ENCODE results near the gene HSDL1. TPM values are rescaled to one million over a fixed set of nuclear protein-coding genes. Genes with fewer than 3 reads are reported as not detected.

HSDL1 gene
- total and polyA plus RNA-seq, 2 of the 8 experiments (the other 6 are each of a cell fraction or from before 2014, with no cell fraction given): 25.0 to 55.7 TPM

DNA sequence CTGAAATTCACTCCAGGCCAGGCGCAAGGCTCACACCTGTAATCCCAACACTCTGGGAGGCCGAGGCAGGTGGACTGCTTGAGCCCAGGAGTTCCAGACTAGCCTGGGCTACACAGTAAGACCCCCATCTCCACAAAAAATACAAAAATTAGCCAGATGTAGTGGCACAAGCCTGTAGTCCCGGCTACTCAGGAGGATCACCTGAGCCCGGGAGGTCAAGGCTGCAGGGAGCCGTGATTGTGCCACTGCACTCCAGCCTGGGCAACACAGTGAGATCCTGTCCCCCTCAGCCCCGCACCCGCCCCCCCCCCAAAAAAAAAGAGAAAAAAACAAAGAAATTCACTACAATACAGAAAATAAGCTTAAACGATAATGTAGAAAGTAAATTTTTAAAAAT lies 59.7 kb downstream of the HSDL1 start:
- Histone ChIP-seq H4K20me1 (replicated peaks in 1 of 2; ENCODE audit: control insufficient read depth in 1 of 2, insufficient read depth in 2 of 2, low read length in 2 of 2) (peaks cover 0 to 8% of the 10 kb centered on the region in 2 experiments), H3K27ac (ENCODE audit: low read depth, low read length) (no peak overlapping the region), H3K4me3 (ENCODE audit: extremely low read depth in 1 of 4, insufficient read depth in 2 of 4, low read depth in 3 of 4, low read length in 4 of 4) (no peak overlapping the region), H3K4me1 (replicated peaks in 1 of 4; ENCODE audit: control insufficient read depth in 3 of 4, insufficient read depth in 4 of 4, low read length in 3 of 4) (no peaks in the 10 kb centered on the region), H4K5ac (ENCODE audit: insufficient read length, low read depth, low read length) (no peak overlapping the region), H4K91ac (replicated peaks; ENCODE audit: insufficient read length, low read length) (no peak overlapping the region), H3K36me3 (ENCODE audit: control insufficient read depth in 2 of 4, insufficient read depth in 4 of 4, low read length in 3 of 4) (peaks cover 18 to 60% (median 42%) of the 10 kb centered on the region in 4 experiments; a peak in 7 of 8 replicates), H3K14ac (ENCODE audit: insufficient read length) (no peak overlapping the region), H2BK120ac (replicated peaks; ENCODE audit: low read depth, low read length) (no peak overlapping the region), H2BK5ac (ENCODE audit: low read depth, low read length) (no peak overlapping the region), H3K18ac (ENCODE audit: extremely low read depth, low read length) (no peak overlapping the region), H3K56ac (replicated peaks; ENCODE audit: insufficient read length, low read depth, low read length) (no peak overlapping the region), H2BK12ac (ENCODE audit: low read depth, low read length) (no peak overlapping the region), H3K23me2 (ENCODE audit: low read depth, low read length) (no peaks in the 10 kb centered on the region), H3K23ac (ENCODE audit: insufficient read length) (no peak overlapping the region), H2BK15ac (ENCODE audit: low read length) (no peak overlapping the region), H4K8ac (ENCODE audit: extremely low read depth, insufficient read depth, low read length) (no peak overlapping the region), H2AFZ (ENCODE audit: low read length) (no peak overlapping the region), H3K9ac (replicated peaks in 1 of 4; ENCODE audit: extremely low read depth in 1 of 4, low read depth in 3 of 4, low read length in 3 of 4) (no peak overlapping the region), H3K9me3 (ENCODE audit: insufficient read depth in 2 of 2, low read depth in 1 of 2, low read length in 1 of 2) (no peaks in the 10 kb centered on the region), H3K4ac (replicated peaks; ENCODE audit: insufficient read length, low read depth, low read length) (no peak overlapping the region), H3K79me2 (ENCODE audit: control insufficient read depth in 1 of 2, insufficient read depth in 2 of 2, low read length in 2 of 2) (no peaks in the 10 kb centered on the region), H3K79me1 (ENCODE audit: low read depth, low read length) (no peaks in the 10 kb centered on the region; the same call in 1 of the 2 replicates), H3K27me3 (replicated peaks in 1 of 4; ENCODE audit: control insufficient read depth in 3 of 4, extremely low read depth in 1 of 4, insufficient read depth in 3 of 4, low read length in 3 of 4) (no peaks in the 10 kb centered on the region), H3K4me2 (ENCODE audit: insufficient read depth in 1 of 2, low read depth in 2 of 2, low read length in 2 of 2) (no peak overlapping the region), H2BK20ac (ENCODE audit: low read length) (no peak overlapping the region), H2AK5ac (ENCODE audit: low read depth, low read length) (no peak overlapping the region)
- TF ChIP-seq POU5F1 (IDR thresholded peaks at IDR 0.05; ENCODE audit: low read depth, low read length): no peak
- no peak for DNase-seq (ENCODE audit: low read depth in 1 of 2, low spot score in 2 of 2)
- FAIRE-seq: no peak
- CTCF ChIA-PET (ENCODE audit: partially characterized antibody): interaction anchor here (0.6 to 10.5 kb wide), 31 partner anchors 10 to 399 kb away, joined by 3 to 93 read pairs (median 5); partner anchors contain the start of gene ADAD2
- WGBS, 2 experiments (ENCODE audit: extremely low coverage in 1 of 2, insufficient coverage in 1 of 2, insufficient read length in 1 of 2, insufficient replicate concordance in 2 of 2, low coverage in 1 of 2, low lambda C conversion rate in 2 of 2, missing lambda C conversion rate in 1 of 2): 79% methylated on average over 5 of the region's 8 CpGs; no CpG with 5 or more reads in 1 of the 2 experiments
- POLR2A ChIA-PET (ENCODE audit: partially characterized antibody): interaction anchor here (1.0 to 1.2 kb wide), 2 partner anchors 31 to 91 kb away, joined by 4 read pairs; partner anchors contain the start of gene MBTPS1
